ENCODE data around the gene SPATS2L.

DNA sequence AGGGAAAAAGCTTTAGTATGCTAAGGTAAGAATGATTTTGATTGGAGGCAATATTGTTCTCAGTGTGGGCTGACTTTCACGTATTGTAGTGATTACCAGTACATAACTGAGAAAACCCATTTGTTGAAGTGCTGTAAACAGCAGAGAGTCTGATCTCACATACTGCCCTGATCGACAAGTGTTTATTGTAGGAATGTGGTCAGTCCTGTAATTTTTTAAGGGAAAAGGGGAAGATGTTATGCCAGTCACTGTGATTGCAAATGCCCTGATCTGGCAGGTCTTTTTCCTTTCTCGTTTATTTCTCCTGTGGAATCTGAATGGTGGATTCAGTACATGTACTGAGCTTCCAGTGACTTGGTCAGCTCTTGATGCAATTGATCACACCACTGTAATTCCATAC, 11.5 kb downstream of the SPATS2L start:
- TF ChIP-seq, protein P1, sequence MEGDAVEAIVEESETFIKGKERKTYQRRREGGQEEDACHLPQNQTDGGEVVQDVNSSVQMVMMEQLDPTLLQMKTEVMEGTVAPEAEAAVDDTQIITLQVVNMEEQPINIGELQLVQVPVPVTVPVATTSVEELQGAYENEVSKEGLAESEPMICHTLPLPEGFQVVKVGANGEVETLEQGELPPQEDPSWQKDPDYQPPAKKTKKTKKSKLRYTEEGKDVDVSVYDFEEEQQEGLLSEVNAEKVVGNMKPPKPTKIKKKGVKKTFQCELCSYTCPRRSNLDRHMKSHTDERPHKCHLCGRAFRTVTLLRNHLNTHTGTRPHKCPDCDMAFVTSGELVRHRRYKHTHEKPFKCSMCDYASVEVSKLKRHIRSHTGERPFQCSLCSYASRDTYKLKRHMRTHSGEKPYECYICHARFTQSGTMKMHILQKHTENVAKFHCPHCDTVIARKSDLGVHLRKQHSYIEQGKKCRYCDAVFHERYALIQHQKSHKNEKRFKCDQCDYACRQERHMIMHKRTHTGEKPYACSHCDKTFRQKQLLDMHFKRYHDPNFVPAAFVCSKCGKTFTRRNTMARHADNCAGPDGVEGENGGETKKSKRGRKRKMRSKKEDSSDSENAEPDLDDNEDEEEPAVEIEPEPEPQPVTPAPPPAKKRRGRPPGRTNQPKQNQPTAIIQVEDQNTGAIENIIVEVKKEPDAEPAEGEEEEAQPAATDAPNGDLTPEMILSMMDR (IDR thresholded peaks at IDR 0.05; ENCODE audit: insufficient read depth, low read length, poor library complexity, severe bottlenecking): no peak
- TF ChIP-seq EZH2phosphoT487 (conservative IDR thresholded peaks at IDR 0.05; ENCODE audit: low read length): no peak
